HFFc6 (cell line): ENCODE measurements around the gene CSN2. TPM values are rescaled to one million over a fixed set of nuclear protein-coding genes. Genes with fewer than 3 reads are reported as not detected.
"Not testable (repeated sequence)": the region's sequence is repeated elsewhere in the genome, so short reads cannot be mapped to it uniquely, and the experiment has no call there.

Experiments
- DNase-seq: peaks from one replicate; pipeline ENCODE4 v3.0.0-alpha.2; 2018
- H3K27ac Mint-ChIP-seq: 2 replicates; pipeline ENCODE4 v1.8.0; 2020; ENCODE audit warnings: mild to moderate bottlenecking, mixed read lengths
- H3K27me3 Mint-ChIP-seq: 2 replicates; pipeline ENCODE4 v1.8.0; 2021; ENCODE audit warnings: mild to moderate bottlenecking, moderate library complexity, mixed read lengths; ENCODE audit not compliant: insufficient read depth
- H3K36me3 Mint-ChIP-seq: 2 replicates; pipeline ENCODE4 v1.8.0; 2021; ENCODE audit warnings: low read depth, mixed read lengths
- H3K4me1 Mint-ChIP-seq: 2 replicates; pipeline ENCODE4 v1.8.0; 2020; ENCODE audit warnings: low read depth, mixed read lengths
- H3K4me3 Mint-ChIP-seq: 2 replicates; pipeline ENCODE4 v1.8.0; 2020; ENCODE audit warnings: mild to moderate bottlenecking, moderate library complexity, mixed read lengths
- H3K9me3 Mint-ChIP-seq: 2 replicates; pipeline ENCODE4 v1.8.0; 2020; ENCODE audit warnings: mild to moderate bottlenecking, mixed read lengths
- total RNA-seq, 6 experiments: library from RNA; stranded (reverse); fragmentation: NEBNext Ultra II Directional; extraction: Animal tissue kit (Norgen Biotek cat#: 25700); gene quantifications; 2 replicates in 1 of 6; 3 replicates in 5 of 6; pipeline ENCODE4 v1.2.3, GENCODE V29; 2021
- TF ChIP-seq, protein P1 (sequence below): fragments of 200-600 bp; sonication (generic); IDR thresholded peaks from 2 replicates; pipeline ENCODE4 v1.5.0; 2021; ENCODE audit warnings: antibody characterized with exemption, mild to moderate bottlenecking

Gene CSN2
- total RNA-seq, 6 experiments from 2014 or later, result not detected

DNA sequence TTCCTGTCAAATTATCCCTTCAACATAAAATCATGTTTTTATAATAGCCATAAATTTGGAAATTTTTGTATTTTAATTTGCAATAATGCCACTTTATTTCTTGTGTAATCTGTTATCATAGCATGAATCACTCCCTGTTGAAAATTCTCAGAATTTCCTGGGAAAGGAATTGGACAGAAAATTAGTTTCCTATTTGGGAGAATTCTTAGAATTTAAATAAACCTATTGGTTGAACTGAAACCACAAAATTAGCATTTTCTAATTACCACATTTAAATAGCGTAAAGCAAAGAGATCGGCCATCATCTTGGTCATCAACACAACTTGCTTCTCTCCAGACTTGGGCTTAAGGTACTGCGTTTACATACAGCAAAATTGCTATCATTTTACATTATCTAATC, 34.8 kb downstream of the CSN2 start, which contains the start of gene CSN1S1:
CSN1S1 (plus strand) TSS at position 301 of the 400 bp plus-strand sequence. CDS start 1,488 bp downstream, outside the sequence.
- Mint-ChIP-seq H3K4me3 (no peak within 1 kb of the TSS), H3K27ac (no peak within 1 kb of the TSS), H3K36me3 (no peaks in the 10 kb centered on the region), H3K4me1 (no peaks in the 10 kb centered on the region), H3K9me3 (peaks cover 14% of the 10 kb centered on the region), H3K27me3 (no peaks in the 10 kb centered on the region)
- TF ChIP-seq, protein P1, sequence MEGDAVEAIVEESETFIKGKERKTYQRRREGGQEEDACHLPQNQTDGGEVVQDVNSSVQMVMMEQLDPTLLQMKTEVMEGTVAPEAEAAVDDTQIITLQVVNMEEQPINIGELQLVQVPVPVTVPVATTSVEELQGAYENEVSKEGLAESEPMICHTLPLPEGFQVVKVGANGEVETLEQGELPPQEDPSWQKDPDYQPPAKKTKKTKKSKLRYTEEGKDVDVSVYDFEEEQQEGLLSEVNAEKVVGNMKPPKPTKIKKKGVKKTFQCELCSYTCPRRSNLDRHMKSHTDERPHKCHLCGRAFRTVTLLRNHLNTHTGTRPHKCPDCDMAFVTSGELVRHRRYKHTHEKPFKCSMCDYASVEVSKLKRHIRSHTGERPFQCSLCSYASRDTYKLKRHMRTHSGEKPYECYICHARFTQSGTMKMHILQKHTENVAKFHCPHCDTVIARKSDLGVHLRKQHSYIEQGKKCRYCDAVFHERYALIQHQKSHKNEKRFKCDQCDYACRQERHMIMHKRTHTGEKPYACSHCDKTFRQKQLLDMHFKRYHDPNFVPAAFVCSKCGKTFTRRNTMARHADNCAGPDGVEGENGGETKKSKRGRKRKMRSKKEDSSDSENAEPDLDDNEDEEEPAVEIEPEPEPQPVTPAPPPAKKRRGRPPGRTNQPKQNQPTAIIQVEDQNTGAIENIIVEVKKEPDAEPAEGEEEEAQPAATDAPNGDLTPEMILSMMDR, result no peak
- DNase-seq, result no peak

GRCh38 chr4:69923782-69924410, 41.6 kb downstream of the CSN2 start:
- not testable (repeated sequence) for H3K27ac Mint-ChIP-seq, H3K27me3 Mint-ChIP-seq, H3K4me1 Mint-ChIP-seq, DNase-seq, H3K36me3 Mint-ChIP-seq, H3K4me3 Mint-ChIP-seq
- H3K9me3 Mint-ChIP-seq, result peaks cover 32% of the 10 kb centered on the region

GRCh38 chr4:69920874-69921273, 44.7 kb downstream of the CSN2 start:
- H3K4me3 Mint-ChIP-seq, result no peak overlapping the region
- H3K27ac Mint-ChIP-seq, result no peak overlapping the region
- no peaks in the 10 kb centered on the region for H3K36me3 Mint-ChIP-seq
- peaks cover 35% of the 10 kb centered on the region for H3K9me3 Mint-ChIP-seq
- DNase-seq, result no peak
- H3K4me1 Mint-ChIP-seq, result no peaks in the 10 kb centered on the region
- H3K27me3 Mint-ChIP-seq, result no peaks in the 10 kb centered on the region
- TF ChIP-seq, protein P1, result no peak

- no peak for DNase-seq
- Mint-ChIP-seq H3K4me1 (no peaks in the 10 kb centered on the region), H3K36me3 (no peaks in the 10 kb centered on the region), H3K27ac (no peak overlapping the region), H3K4me3 (no peak overlapping the region), H3K9me3 (peaks cover 11% of the 10 kb centered on the region), H3K27me3 (no peaks in the 10 kb centered on the region; the same call in 1 of the 2 replicates)
- TF ChIP-seq, protein P1, result no peak
These were observed 55.3 kb downstream of the CSN2 start for GRCh38 chr4:69910016-69910782.

GRCh38 chr4:69909195-69909594, 56.3 kb downstream of the CSN2 start:
- Mint-ChIP-seq H3K27ac (no peak overlapping the region), H3K36me3 (no peaks in the 10 kb centered on the region), H3K4me1 (no peaks in the 10 kb centered on the region), H3K27me3 (no peaks in the 10 kb centered on the region; the same call in 1 of the 2 replicates), H3K9me3 (peaks cover 11% of the 10 kb centered on the region), H3K4me3 (no peak overlapping the region)
- DNase-seq, result no peak
- TF ChIP-seq, protein P1, result no peak

GRCh38 chr4:69907151-69907550, 58.4 kb downstream of the CSN2 start:
- no peaks in the 10 kb centered on the region for H3K4me1 Mint-ChIP-seq
- TF ChIP-seq, protein P1, result no peak
- DNase-seq, result no peak
- H3K27ac Mint-ChIP-seq, result no peak overlapping the region
- peaks cover 9% of the 10 kb centered on the region for H3K9me3 Mint-ChIP-seq
- no peaks in the 10 kb centered on the region; the same call in 1 of the 2 replicates for H3K27me3 Mint-ChIP-seq
- no peak overlapping the region for H3K4me3 Mint-ChIP-seq
- no peaks in the 10 kb centered on the region for H3K36me3 Mint-ChIP-seq
